ENCODE results near the gene ZAP70. TPM values are rescaled to one million over a fixed set of nuclear protein-coding genes. Genes with fewer than 3 reads are reported as not detected.
"Not testable (repeated sequence)": the region's sequence is repeated elsewhere in the genome, so short reads cannot be mapped to it uniquely, and the experiment has no call there.

ZAP70 gene
- 100 to 1,000 TPM; 153 to 156 TPM for total RNA-seq

DNA sequence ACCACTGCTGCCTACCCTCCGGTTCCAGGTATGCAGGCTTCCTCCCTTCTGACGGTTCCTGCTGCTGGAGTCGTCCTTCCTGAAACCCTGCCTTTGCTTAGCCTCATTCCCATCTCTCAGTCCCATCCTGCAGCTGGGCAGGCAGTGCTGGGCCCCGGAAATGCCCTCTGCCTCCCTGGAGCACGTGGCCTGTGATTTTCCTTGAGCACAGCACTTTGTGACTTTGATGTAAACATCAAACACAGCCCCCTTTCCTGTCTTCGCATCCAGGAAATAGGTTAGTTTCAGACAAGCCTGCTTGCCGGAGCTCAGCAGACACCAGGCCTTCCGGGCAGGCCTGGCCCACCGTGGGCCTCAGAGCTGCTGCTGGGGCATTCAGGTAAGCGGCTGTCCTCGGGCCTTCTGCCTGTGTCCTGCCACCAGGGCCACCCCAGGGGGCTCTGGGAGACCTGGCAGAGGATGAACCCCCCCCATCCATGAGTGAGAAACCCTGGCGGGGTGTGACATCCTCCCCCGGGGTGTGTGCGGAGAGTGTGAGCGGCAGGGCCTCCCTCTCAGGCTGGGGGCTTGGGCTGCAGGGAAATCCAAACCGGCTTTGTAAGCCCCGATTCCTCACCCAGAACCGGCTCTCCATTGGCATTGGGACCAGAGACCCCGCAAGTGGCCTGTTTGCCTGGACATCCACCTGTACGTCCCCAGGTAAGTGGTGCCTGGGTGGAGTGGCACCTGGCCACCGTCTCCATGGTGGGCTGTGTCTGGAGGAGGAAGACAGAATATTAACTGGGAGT, at the start of gene ZAP70:
ZAP70 (plus strand) TSS at position 281 of the 788 bp plus-strand sequence. CDS start 10,461 bp downstream, outside the sequence.
- intact Hi-C loops (cut with DNase I, micrococcal nuclease) = loop anchor here (1.0 to 10.0 kb wide), 6 partner anchors 49 to 1621 kb away; partner anchors contain the start of genes ACTR1B (in 2 of the 2), EIF5B (in 1 of the 2), TMEM131 (in 1 of the 2) and TXNDC9 (in 1 of the 2)
- peak; percentile 81 for DNase-seq
- peaks cover 66% of the 10 kb centered on the region for H3K4me1 Mint-ChIP-seq
- peak within 1 kb of the TSS; percentile 93 for H3K4me3 Mint-ChIP-seq
- peak; percentile 57 for ATAC-seq
- H3K27me3 Mint-ChIP-seq = no peaks in the 10 kb centered on the region
- H3K36me3 Mint-ChIP-seq (ENCODE audit: low read depth) = peaks cover 36% of the 10 kb centered on the region
- H3K9me3 Mint-ChIP-seq (ENCODE audit: low read depth) = no peaks in the 10 kb centered on the region
- ChIA-PET POLR2A (interaction anchor here (1.2 to 1.8 kb wide), 5 partner anchors 14 to 67 kb away, joined by 3 to 8 read pairs (median 5); partner anchors contain the start of gene COX5B), CTCF (interaction anchor here (0.6 to 9.7 kb wide), 13 partner anchors 8 to 748 kb away, joined by 3 to 162 read pairs (median 5); partner anchors contain the start of genes ACTR1B and ANKRD36B)
- peak within 1 kb of the TSS; percentile 99 for H3K27ac Mint-ChIP-seq

DNA sequence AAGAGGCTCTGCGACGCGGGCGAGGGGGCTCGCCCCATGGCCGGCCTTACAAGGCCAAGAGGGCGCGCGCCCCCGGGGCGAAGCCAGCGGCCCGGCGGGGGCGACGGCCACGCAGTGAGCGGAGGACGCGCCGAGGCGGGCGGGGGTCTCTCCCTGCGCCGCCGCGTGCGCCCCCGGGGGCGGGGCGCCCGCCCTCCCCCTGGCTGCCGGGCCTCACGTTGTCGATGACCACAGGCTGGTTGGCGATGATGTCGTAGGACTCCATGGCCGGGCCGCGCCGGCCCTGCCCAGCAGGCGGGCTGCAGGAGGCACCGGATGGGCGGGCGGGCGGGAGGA, 49.8 kb upstream of the ZAP70 start:
- Mint-ChIP-seq H3K27ac (no peak overlapping the region), H3K4me1 (peaks cover 36% of the 10 kb centered on the region), H3K9me3 (ENCODE audit: low read depth) (no peaks in the 10 kb centered on the region), H3K27me3 (no peaks in the 10 kb centered on the region), H3K4me3 (peak overlapping the region; percentile 83), H3K36me3 (ENCODE audit: low read depth) (peaks cover 28% of the 10 kb centered on the region)
- ChIA-PET POLR2A (interaction anchor here (1.1 to 4.6 kb wide), 5 partner anchors 10 to 51 kb away, joined by 3 to 96 read pairs (median 15); partner anchors contain the start of gene COX5B), CTCF (interaction anchor here (0.6 to 8.2 kb wide), 13 partner anchors 13 to 95 kb away, joined by 3 to 95 read pairs (median 4); partner anchors contain the start of genes COX5B and ZAP70)
- no peak for DNase-seq
- ATAC-seq = no peak
- intact Hi-C loops (cut with DNase I, micrococcal nuclease) = loop anchor here (5.0 to 10.0 kb wide), 10 partner anchors 49 to 1516 kb away; partner anchors contain the start of genes ANKRD36 (in 1 of the 2), ARID5A (in 1 of the 2), CIAO1 (in 1 of the 2) and COA5 (in 1 of the 2)

DNA sequence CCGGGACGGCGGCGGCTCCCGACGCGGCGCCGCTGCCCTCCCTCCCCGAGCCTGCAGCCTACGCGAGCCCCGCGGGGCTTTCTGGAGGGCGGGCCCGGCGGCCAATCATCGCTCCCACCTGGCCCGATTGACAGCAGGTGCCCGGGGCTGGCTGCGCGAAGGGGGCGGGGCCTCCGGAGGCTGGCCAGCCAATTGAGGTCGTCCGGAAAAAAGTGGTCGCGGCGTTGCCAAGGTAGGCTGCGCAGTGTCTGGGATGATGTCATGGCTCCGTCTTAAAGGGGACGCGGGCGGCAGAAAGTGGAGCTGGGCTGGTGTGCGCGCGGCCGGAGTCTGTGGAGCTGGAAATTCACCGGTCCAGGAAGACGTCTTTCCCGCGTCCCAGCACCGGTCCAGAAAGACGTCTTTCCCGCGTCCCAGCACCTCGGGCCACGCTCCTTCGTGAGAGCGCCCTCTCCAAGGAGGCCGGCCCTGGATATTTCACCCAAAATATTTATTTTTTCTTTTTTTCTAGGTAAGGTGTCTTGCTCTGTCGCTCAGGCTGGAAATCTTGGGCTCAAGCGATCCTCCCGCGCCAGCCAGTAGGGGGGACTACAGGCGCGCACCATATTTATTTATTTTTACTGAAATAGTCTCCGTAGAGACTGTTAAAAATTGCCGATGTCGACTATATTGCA, 49.3 kb upstream of the ZAP70 start, which contains the start of gene ACTR1B:
ACTR1B (minus strand) TSS at position 83 of the 674 bp plus-strand sequence. CDS start 154 bp downstream, outside the sequence.
- H3K4me1 Mint-ChIP-seq = peaks cover 36% of the 10 kb centered on the region
- ChIA-PET CTCF (interaction anchor here (0.6 to 8.2 kb wide), 14 partner anchors 9 to 84 kb away, joined by 3 to 95 read pairs (median 5); partner anchors contain the start of genes COX5B and ZAP70), POLR2A (interaction anchor here (0.6 to 2.4 kb wide), 9 partner anchors 9 to 73 kb away, joined by 3 to 27 read pairs (median 5); partner anchors contain the start of gene COX5B)
- ATAC-seq (peak; percentile 77), DNase-seq (peak; percentile 99)
- peaks cover 23% of the 10 kb centered on the region for H3K36me3 Mint-ChIP-seq (ENCODE audit: low read depth)
- peak within 1 kb of the TSS; percentile 95 for H3K27ac Mint-ChIP-seq
- H3K9me3 Mint-ChIP-seq (ENCODE audit: low read depth) = no peaks in the 10 kb centered on the region
- peak within 1 kb of the TSS; percentile 88 for H3K4me3 Mint-ChIP-seq
- intact Hi-C loops (cut with DNase I, micrococcal nuclease) = loop anchor here (1.0 to 10.0 kb wide), 17 partner anchors 9 to 1517 kb away; partner anchors contain the start of genes ZAP70 (in 2 of the 2), ANKRD36 (in 1 of the 2), ARID5A (in 1 of the 2) and CIAO1 (in 1 of the 2)
- no peaks in the 10 kb centered on the region for H3K27me3 Mint-ChIP-seq

DNA sequence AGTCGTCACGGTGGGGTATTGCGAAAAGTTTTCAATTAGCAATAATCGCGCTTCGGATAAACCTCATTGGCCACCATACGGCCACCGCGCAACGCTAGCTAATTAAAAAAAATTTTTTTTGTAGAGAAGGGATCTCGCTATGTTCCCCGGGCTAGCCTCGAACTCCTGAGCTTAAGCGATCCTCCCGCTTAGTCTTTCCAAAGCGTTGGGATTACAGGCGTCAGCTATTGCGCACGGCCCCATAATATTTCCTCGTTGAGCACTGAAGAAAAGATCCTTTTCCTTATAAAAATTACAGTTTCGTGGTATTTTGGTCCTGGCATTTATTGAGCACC, 48.8 kb upstream of the ZAP70 start:
- H3K9me3 Mint-ChIP-seq (ENCODE audit: low read depth) = no peaks in the 10 kb centered on the region
- intact Hi-C loops (cut with DNase I, micrococcal nuclease) = loop anchor here (1.0 to 10.0 kb wide), 17 partner anchors 9 to 1517 kb away; partner anchors contain the start of genes ZAP70 (in 2 of the 2), ANKRD36 (in 1 of the 2), ARID5A (in 1 of the 2) and CIAO1 (in 1 of the 2)
- ATAC-seq = no peak
- peaks cover 36% of the 10 kb centered on the region for H3K4me1 Mint-ChIP-seq
- ChIA-PET POLR2A (interaction anchor here (0.6 to 2.4 kb wide), 9 partner anchors 9 to 74 kb away, joined by 3 to 27 read pairs (median 5); partner anchors contain the start of gene COX5B), CTCF (interaction anchor here (1.1 to 8.2 kb wide), 13 partner anchors 9 to 83 kb away, joined by 3 to 95 read pairs (median 6); partner anchors contain the start of genes COX5B and ZAP70)
- H3K4me3 Mint-ChIP-seq = peak overlapping the region; percentile 88
- H3K36me3 Mint-ChIP-seq (ENCODE audit: low read depth) = peaks cover 22% of the 10 kb centered on the region
- no peaks in the 10 kb centered on the region for H3K27me3 Mint-ChIP-seq
- H3K27ac Mint-ChIP-seq = peak overlapping the region; percentile 95
- no peak for DNase-seq

DNA sequence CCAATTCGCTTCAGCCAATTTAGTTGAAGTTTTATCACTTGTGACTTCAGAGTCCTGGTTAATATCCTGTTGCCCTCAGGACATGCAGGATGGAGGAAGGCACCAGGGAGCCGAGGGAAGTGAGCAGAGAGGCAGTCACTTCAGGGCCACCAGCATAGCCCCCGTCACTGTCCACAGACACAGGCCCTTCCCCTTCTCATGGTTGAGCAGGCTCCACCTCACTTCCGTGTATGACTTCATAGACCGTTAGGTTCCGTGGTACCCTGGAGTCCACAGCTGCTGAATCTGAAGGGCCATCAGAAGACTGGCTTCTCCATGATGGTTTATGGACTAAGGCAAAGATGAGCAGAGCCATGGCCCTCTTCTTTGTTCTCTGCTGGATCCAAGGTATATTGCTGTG, 43.9 kb upstream of the ZAP70 start, which contains the start of gene C2orf92:
C2orf92 (plus strand) TSS at position 266 of the 400 bp plus-strand sequence; CDS start at position 342, 76 bp downstream.
- Mint-ChIP-seq H3K4me3 (no peak within 1 kb of the TSS), H3K27ac (no peak within 1 kb of the TSS), H3K4me1 (peaks cover 26% of the 10 kb centered on the region), H3K27me3 (no peaks in the 10 kb centered on the region), H3K9me3 (ENCODE audit: low read depth) (no peaks in the 10 kb centered on the region), H3K36me3 (ENCODE audit: low read depth) (peaks cover 2% of the 10 kb centered on the region)
- intact Hi-C loops (cut with DNase I, micrococcal nuclease) = loop anchor here in 1 of 2 experiments (10.0 kb wide), 3 partner anchors 555 to 1405 kb away; partner anchors contain the start of genes ANKRD36, CIAO1, LMAN2L and TMEM127
- ChIA-PET CTCF (interaction anchor here (1.1 to 1.6 kb wide), 4 partner anchors 9 to 78 kb away, joined by 3 to 8 read pairs (median 6); no protein-coding TSS in a partner anchor), POLR2A (interaction anchor here (1.0 kb wide), 1 partner anchor 24 kb away, joined by 3 read pairs; the partner anchor contains the start of gene COX5B)
- ATAC-seq (no peak), DNase-seq (no peak)

DNA sequence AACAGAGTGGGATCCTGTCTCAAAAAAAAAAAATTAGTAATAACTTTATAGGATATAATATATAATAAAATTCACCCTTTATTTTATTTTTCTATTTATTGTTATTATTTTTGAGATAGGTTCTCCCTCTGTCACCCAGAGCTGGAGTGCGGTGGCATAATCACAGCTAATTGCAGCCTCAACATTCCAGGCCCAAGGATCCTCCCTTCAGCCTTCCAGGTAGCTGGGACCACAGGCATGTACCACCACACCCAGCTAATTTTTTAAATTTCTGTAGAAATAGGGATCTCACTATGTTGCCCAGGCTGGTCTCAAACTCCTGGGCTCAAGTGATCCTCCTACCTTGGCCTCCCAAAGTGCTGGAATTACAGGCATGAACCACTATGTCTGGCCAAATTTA, 42.9 kb upstream of the ZAP70 start:
- peaks cover 23% of the 10 kb centered on the region for H3K4me1 Mint-ChIP-seq
- ATAC-seq (no peak), DNase-seq (no peak)
- H3K9me3 Mint-ChIP-seq (ENCODE audit: low read depth) = no peaks in the 10 kb centered on the region
- no peaks in the 10 kb centered on the region for H3K27me3 Mint-ChIP-seq
- peaks cover 2% of the 10 kb centered on the region for H3K36me3 Mint-ChIP-seq (ENCODE audit: low read depth)
- ChIA-PET CTCF (interaction anchor here (0.6 to 1.6 kb wide), 7 partner anchors 8 to 1530 kb away, joined by 3 to 8 read pairs (median 3); no protein-coding TSS in a partner anchor), POLR2A (interaction anchor here (0.8 to 1.0 kb wide), 2 partner anchors 21 to 25 kb away, joined by 3 to 4 read pairs; partner anchors contain the start of gene COX5B)
- intact Hi-C loops (cut with DNase I, micrococcal nuclease) = no loop called here
- no peak overlapping the region for H3K4me3 Mint-ChIP-seq
- no peak overlapping the region for H3K27ac Mint-ChIP-seq

DNA sequence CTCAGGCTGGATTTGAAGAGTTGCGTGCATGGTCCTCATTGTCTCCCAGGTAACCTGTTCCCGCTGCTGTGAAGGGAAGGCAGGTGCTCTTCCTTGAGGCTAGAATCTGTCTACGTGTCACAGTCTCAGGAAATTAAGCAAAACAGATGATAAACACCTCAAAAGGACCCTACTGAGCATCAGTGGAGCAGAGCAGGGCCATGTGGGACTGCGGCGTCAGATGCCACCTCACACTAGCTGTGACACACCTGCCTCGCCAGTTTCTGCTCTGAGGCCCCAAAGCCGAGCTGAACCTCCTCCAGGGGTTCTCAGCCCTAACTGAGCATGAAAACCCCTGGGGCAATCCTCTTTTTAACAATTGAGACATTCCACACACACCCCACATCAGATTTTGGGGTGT, 41.9 kb upstream of the ZAP70 start:
- no peaks in the 10 kb centered on the region for H3K9me3 Mint-ChIP-seq (ENCODE audit: low read depth)
- intact Hi-C loops (cut with DNase I, micrococcal nuclease) = no loop called here
- CTCF ChIA-PET = no interaction called here

DNA sequence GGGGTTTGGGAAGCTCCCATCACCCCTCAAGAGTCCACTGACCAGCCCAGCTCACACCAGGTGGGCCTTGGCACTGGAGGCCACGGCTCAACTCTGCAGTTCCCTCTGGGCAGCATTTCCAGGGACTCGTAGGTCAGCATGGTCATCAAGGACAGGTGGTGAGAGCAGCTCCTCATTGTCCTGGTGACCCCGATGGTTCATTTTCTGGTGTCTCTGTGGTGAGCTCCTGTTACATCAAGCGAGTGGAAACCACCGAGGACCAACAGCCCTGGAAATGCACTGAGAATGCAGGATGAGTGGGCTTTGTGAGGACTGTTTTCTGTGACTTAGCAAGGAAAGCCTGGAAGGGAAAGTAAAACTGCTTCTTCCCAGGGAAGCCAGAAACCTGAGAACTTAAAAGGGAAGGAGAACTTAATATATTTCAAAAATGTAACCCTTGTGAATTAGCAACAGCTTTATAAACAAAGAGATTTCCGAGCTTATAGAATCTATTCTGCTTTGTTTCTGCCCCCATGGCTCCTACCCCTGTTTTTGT, 40.7 kb upstream of the ZAP70 start:
- peaks cover 31% of the 10 kb centered on the region for H3K4me1 Mint-ChIP-seq
- DNase-seq; H3K9me3 Mint-ChIP-seq (ENCODE audit: low read depth); ATAC-seq; H3K36me3 Mint-ChIP-seq (ENCODE audit: low read depth); H3K4me3 Mint-ChIP-seq; H3K27me3 Mint-ChIP-seq: not testable (repeated sequence)
- intact Hi-C loops (cut with DNase I, micrococcal nuclease) = loop anchor here in 1 of 2 experiments (1.0 kb wide), 2 partner anchors 8 to 16 kb away; partner anchors contain the start of gene ACTR1B
- H3K27ac Mint-ChIP-seq = peak overlapping the region; percentile 84
- ChIA-PET POLR2A (interaction anchor here (1.2 to 2.0 kb wide), 4 partner anchors 8 to 82 kb away, joined by 3 to 15 read pairs (median 6); partner anchors contain the start of gene ACTR1B), CTCF (interaction anchor here (0.7 to 1.6 kb wide), 8 partner anchors 8 to 82 kb away, joined by 3 to 9 read pairs (median 4); no protein-coding TSS in a partner anchor)

More for the DNA sequence above, 41.9 kb upstream of the ZAP70 start:
- Mint-ChIP-seq H3K4me3 (no peak overlapping the region), H3K27me3 (no peaks in the 10 kb centered on the region), H3K27ac (no peak overlapping the region), H3K4me1 (peaks cover 26% of the 10 kb centered on the region), H3K36me3 (ENCODE audit: low read depth) (peaks cover 2% of the 10 kb centered on the region)
- no peak for ATAC-seq
- no peak for DNase-seq
- POLR2A ChIA-PET = no interaction called here

DNA sequence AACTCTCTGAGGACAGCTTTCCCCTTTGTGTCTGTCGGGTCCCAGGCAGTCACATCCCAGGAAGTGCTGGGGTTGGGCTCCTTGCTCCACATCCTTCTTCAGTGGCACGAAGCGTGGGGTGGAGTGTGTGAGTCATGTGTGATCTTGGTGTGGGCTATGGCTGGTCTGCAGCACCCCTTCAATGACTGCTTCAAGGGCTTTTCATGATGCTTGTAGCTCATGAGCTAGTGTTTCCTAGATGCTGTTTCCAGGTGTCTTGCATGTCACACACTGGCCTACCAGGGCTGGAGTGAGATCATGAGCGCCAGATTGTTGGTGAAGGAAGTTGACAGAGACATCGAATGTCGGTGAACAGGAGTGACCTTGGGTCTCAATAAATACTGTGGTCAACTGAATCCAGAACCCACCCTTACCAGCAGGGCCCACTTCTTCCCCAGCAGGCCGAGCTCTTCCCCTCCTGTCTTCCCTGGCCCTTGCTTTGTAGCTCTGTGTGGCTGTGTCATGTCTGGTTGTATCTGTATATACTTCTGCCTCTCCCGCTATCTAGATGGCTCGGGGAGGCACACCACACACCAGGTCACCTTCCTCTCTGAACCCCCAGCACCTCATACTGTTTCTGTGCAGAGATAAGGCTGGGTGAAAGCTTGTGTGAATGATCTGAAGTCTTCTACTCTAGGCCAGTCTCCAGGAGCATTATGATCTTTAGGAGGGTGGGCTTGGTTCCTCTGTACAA, 40.0 kb upstream of the ZAP70 start:
- no peaks in the 10 kb centered on the region for H3K27me3 Mint-ChIP-seq
- DNase-seq (peak; percentile 69), ATAC-seq (peak; percentile 75)
- intact Hi-C loops (cut with DNase I, micrococcal nuclease) = loop anchor here in 1 of 2 experiments (1.0 kb wide), 2 partner anchors 9 to 15 kb away; partner anchors contain the start of gene ACTR1B
- H3K4me1 Mint-ChIP-seq = peaks cover 35% of the 10 kb centered on the region
- H3K4me3 Mint-ChIP-seq = peak overlapping the region; percentile 6
- ChIA-PET CTCF (interaction anchor here (0.7 to 1.6 kb wide), 7 partner anchors 8 to 83 kb away, joined by 3 to 9 read pairs (median 4); no protein-coding TSS in a partner anchor), POLR2A (interaction anchor here (1.2 to 2.0 kb wide), 4 partner anchors 9 to 83 kb away, joined by 3 to 15 read pairs (median 6); partner anchors contain the start of gene ACTR1B)
- H3K36me3 Mint-ChIP-seq (ENCODE audit: low read depth) = no peaks in the 10 kb centered on the region
- peak overlapping the region; percentile 84 for H3K27ac Mint-ChIP-seq
- no peaks in the 10 kb centered on the region for H3K9me3 Mint-ChIP-seq (ENCODE audit: low read depth)

Measured in activated CD4-positive, alpha-beta T cell treated with anti-CD3 and anti-CD28 coated beads for 36 hours (primary cell).